ENCODE data around the gene CHST12.
A peak's percentile ranks its signal among the peaks of the same experiment; 100 is the strongest.
"Not testable (repeated sequence)": the region's sequence is repeated elsewhere in the genome, so short reads cannot be mapped to it uniquely, and the experiment has no call there.

The CHST12 gene

DNA sequence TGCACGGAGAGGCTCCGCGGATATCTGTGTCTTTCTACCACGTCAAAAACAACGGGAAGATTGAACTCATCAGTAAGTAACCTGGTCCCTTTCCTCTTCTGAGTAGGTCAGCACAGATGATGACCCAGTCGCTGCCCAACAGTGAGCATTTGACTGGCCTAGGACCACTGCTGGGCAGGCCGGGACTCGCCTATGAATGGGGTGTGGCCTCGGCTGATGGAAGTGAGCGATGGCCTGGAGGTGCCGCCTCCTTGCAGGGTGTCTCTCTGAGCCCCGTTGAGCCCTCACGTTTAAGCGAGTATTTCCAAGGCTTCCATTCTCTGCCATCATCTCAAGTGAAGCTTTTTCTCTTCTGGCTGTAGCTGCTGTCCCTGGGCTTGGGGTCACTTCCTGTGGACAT, 30.7 kb upstream of the CHST12 start:
- Mint-ChIP-seq H3K4me3 (no peak overlapping the region), H3K27me3 (no peaks in the 10 kb centered on the region), H3K36me3 (peaks cover 36% of the 10 kb centered on the region), H3K9me3 (no peaks in the 10 kb centered on the region), H3K4me1 (peaks cover 3% of the 10 kb centered on the region), H3K27ac (no peak overlapping the region)
- no peak for ATAC-seq (ENCODE audit: low read depth)
- DNase-seq (ENCODE audit: low spot score in 2 of 2), result no peak

DNA sequence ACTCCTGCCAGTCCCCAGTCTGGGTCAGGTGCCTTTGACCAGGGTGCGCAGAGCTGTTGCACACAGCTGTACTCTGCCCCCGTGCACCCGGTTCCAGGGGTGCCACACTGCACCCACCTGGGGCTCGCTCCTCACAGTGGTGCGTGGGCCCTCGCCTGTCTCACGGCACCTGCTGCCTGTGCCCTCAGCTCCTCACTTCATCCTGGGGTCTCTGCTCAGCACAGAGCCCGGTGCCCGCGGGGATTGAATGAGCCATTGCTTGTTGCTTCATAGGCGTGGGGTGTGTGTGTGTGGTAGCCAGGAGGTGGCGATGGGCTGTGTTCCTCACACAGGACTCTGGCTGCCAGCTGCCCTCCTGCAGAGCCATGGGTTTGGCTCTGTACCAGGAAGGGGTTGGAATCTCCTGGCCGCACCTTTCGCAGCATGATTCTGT, 30.3 kb upstream of the CHST12 start:
- Mint-ChIP-seq H3K27ac (no peak overlapping the region), H3K9me3 (no peaks in the 10 kb centered on the region), H3K27me3 (no peaks in the 10 kb centered on the region), H3K4me1 (peaks cover 4% of the 10 kb centered on the region), H3K4me3 (no peak overlapping the region), H3K36me3 (peaks cover 37% of the 10 kb centered on the region)
- DNase-seq (ENCODE audit: low spot score in 2 of 2), result no peak
- no peak for ATAC-seq (ENCODE audit: low read depth)

DNA sequence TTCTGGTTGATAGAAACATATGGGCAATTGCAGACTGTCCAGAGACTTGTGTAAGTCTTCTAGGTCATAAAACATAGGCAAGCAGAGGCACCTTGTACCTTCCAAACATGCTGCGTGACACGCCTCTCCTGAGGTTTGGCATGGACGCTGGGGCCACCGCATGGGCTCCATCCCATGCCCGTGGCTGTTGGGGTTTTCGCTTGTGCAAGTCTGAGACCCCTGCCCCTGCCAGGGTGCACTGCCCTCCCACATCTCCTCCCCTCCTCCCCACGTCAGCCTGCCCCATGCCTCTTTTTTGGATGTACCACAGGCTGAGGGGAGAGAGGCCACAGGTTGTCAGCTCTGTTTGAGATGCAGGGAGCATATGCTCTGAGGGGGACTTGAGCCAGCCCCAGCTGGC, 29.8 kb upstream of the CHST12 start:
- Mint-ChIP-seq H3K9me3 (no peaks in the 10 kb centered on the region), H3K27me3 (no peaks in the 10 kb centered on the region), H3K27ac (no peak overlapping the region), H3K4me1 (peaks cover 6% of the 10 kb centered on the region), H3K36me3 (peaks cover 41% of the 10 kb centered on the region), H3K4me3 (no peak overlapping the region)
- no peak for DNase-seq (ENCODE audit: low spot score in 2 of 2)
- no peak for ATAC-seq (ENCODE audit: low read depth)

DNA sequence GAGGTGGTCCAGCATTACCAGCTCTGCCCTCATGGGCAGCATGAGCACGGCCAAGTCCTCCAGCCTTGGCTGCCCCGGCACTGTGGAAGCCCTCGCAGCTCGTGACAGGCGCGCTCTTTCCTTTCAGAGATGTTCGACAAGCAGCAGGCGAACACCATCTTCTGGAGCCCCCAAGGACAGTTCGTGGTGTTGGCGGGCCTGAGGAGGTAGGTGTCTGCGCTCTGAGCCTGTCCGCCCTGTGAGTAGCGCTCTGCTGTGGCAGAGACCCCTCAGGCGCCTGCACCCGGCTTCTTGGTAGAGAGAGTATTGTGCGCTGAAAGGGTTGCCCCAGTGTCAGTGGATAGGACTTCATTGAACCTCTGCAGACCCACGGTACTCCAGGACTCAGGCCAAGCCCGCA, 29.0 kb upstream of the CHST12 start:
- Mint-ChIP-seq H3K9me3 (no peaks in the 10 kb centered on the region), H3K4me3 (no peak overlapping the region), H3K36me3 (peaks cover 36% of the 10 kb centered on the region), H3K27ac (no peak overlapping the region), H3K27me3 (no peaks in the 10 kb centered on the region), H3K4me1 (peaks cover 6% of the 10 kb centered on the region)
- no peak for DNase-seq (ENCODE audit: low spot score in 2 of 2)
- ATAC-seq (ENCODE audit: low read depth), result no peak

DNA sequence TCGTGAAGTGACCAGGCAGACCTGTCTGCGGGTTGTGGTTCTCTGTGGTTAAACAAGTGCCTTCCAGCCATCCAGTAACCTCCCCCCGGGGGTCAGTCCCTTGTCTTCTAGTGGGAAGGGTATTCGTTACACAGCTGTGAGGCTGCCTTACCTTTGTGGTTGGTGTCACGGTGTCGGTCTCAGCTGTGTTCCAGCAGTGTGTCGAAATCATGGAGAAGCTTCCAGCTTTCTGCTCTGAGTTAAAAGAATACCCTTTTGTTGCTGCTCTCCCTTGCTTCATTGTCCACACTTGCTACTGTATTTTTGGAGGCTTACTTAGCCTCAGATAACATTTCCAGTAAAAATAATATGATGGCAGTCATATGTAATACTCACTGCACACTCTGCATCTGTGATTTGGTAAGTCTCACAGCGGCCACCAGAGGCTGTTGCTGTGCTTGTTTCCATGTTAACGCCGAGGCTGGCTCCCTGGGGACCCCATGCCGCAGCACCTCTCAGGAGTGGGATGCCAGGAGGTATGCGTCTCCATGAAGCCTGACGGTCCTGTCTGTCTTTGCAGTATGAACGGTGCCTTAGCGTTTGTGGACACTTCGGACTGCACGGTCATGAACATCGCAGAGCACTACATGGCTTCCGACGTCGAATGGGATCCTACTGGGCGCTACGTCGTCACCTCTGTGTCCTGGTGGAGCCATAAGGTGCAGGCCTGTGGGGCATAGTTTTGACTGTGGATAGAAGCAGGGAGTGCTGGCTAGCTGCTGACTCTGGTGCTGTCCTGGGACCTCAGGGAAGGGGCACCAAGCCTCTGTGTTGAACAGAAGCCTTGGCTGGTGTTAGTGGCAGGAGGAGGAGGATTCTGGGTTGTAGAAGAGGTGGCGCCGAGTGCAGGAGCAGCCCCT, 28.3 kb upstream of the CHST12 start:
- DNase-seq (ENCODE audit: low spot score in 2 of 2) (no peak), ATAC-seq (ENCODE audit: low read depth) (no peak)
- Mint-ChIP-seq H3K4me3 (no peak overlapping the region), H3K36me3 (peaks cover 40% of the 10 kb centered on the region), H3K4me1 (peaks cover 6% of the 10 kb centered on the region), H3K27me3 (no peaks in the 10 kb centered on the region), H3K27ac (no peak overlapping the region), H3K9me3 (no peaks in the 10 kb centered on the region)

DNA sequence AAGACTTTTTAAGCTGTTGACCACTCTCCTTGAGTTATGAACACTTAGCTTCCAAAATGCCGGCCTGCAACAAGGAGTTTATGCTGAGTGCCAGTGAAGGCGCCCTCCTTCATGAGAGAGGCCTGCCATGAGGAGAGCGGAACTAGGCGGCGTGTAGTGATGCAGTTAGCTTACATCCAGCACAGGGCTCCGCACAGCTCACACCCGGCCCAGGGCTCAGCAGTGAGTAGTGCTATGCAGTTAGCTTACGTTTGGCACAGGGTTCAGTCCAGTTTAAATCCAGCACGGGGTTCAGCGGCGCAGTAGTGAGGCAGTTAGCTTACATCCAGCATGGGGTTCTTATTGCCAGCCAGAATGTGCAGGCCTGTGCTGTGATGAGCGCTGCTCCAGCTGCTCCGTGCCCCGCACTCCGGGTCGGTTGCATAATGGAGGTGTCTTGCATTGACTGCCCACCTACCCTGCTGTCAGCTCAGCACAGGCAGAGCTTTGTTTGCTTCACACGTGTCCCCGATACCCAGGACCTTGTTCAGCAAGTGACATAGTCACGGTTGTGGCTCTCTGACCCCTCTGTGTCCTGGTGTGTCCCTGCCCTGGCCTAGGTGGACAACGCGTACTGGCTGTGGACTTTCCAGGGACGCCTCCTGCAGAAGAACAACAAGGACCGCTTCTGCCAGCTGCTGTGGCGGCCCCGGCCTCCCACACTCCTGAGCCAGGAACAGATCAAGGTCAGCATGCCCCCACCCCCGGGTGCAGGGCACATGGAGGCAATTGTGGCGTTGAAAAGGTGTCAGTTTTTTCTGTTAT, 26.9 kb upstream of the CHST12 start:
- ATAC-seq (ENCODE audit: low read depth), result no peak
- peaks cover 6% of the 10 kb centered on the region for H3K4me1 Mint-ChIP-seq
- no peaks in the 10 kb centered on the region for H3K9me3 Mint-ChIP-seq
- peaks cover 48% of the 10 kb centered on the region for H3K36me3 Mint-ChIP-seq
- H3K4me3 Mint-ChIP-seq, result no peak overlapping the region
- DNase-seq (ENCODE audit: low spot score in 2 of 2), result no peak
- no peaks in the 10 kb centered on the region for H3K27me3 Mint-ChIP-seq
- H3K27ac Mint-ChIP-seq, result no peak overlapping the region

DNA sequence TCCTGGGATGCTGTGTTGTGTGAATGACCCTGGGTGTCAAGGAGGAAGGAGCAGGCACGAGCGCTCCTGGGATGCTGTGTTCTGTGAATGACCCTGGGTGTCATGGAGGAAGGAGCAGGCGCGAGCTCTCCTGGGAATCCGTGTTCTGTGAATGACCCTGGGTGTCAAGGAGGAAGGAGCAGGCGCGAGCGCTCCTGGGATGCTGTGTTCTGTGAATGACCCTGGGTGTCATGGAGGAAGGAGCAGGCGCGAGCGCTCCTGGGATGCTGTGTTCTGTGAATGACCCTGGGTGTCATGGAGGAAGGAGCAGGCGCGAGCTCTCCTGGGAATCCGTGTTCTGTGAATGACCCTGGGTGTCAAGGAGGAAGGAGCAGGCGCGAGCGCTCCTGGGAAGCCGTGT, 25.9 kb upstream of the CHST12 start:
- not testable (repeated sequence) for DNase-seq (ENCODE audit: low spot score in 2 of 2)

DNA sequence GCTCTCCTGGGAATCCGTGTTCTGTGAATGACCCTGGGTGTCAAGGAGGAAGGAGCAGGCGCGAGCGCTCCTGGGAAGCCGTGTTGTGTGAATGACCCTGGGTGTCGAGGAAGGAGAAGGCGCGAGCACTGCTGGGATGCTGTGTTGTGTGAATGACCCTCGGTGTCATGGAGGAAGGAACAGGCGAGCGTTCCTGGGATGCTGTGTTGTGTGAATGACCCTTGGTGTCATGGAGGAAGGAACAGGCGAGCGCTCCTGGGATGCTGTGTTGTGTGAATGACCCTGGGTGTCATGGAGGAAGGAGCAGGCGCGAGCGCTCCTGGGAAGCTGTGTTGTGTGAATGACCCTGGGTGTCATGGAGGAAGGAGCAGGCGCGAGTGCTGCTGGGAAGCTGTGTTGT, 25.3 kb upstream of the CHST12 start:
- ATAC-seq (ENCODE audit: low read depth); H3K4me1 Mint-ChIP-seq; DNase-seq (ENCODE audit: low spot score in 2 of 2); H3K9me3 Mint-ChIP-seq; H3K27me3 Mint-ChIP-seq; H3K4me3 Mint-ChIP-seq: not testable (repeated sequence)
- Mint-ChIP-seq H3K27ac (peak overlapping the region; percentile 25), H3K36me3 (peaks cover 40% of the 10 kb centered on the region)

More for the DNA sequence above, 25.9 kb upstream of the CHST12 start:
- not testable (repeated sequence) for H3K27me3 Mint-ChIP-seq; ATAC-seq (ENCODE audit: low read depth); H3K9me3 Mint-ChIP-seq; H3K4me3 Mint-ChIP-seq; H3K4me1 Mint-ChIP-seq; H3K27ac Mint-ChIP-seq
- peaks cover 42% of the 10 kb centered on the region for H3K36me3 Mint-ChIP-seq

DNA sequence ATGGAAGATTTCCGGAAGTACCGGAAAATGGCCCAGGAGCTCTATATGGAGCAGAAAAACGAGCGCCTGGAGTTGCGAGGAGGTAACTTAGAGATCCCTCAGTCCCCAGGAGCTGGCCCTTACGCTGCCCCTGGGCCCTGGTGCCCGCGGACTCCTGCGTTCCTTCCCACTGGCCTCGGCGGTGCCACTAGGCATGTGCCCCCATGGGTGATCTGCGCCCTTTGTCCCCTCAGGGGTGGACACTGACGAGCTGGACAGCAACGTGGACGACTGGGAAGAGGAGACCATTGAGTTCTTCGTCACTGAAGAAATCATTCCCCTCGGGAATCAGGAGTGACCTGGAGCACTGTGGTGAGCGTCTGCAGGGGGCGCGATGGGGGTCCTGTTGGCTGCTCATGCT, 24.2 kb upstream of the CHST12 start:
- Mint-ChIP-seq H3K36me3 (peaks cover 40% of the 10 kb centered on the region), H3K4me1 (peaks cover 6% of the 10 kb centered on the region), H3K4me3 (no peak overlapping the region), H3K27ac (peak overlapping the region; percentile 25), H3K27me3 (no peaks in the 10 kb centered on the region), H3K9me3 (no peaks in the 10 kb centered on the region)
- no peak for DNase-seq (ENCODE audit: low spot score in 2 of 2)
- ATAC-seq (ENCODE audit: low read depth), result no peak

DNA sequence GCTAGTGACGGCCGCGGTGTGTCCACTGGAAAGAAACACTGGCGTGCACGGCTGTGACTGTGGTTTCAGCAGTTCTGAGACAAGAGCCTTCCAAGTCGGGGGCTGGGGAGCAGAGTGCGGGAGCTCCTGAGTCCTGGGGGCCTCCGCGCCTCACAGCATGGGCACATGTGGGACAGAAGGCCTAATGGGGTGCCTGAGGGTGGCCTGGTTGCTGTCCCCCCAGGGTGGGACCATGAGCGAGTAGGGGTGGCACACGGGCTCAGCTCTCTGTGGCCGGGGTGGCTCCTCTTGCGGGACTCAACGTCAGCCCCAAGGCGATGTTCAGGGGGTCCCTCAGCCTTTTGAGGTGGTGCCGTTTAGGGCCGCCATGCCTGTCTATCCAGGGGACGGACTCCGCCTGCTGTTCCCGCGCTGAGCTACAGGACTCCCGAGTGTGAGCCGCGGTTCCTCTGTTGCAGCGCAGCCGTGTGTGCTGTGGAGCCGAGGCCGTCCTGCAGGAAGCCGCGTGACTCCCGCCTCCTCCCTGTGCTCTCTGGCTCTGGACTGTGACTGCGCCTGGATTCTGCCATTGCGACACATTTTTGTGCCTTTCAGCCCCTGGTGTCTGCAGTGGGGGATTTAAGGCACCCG, 23.5 kb upstream of the CHST12 start:
- H3K4me1 Mint-ChIP-seq, result peaks cover 6% of the 10 kb centered on the region
- ATAC-seq (ENCODE audit: low read depth) (no peak), DNase-seq (ENCODE audit: low spot score in 2 of 2) (no peak)
- H3K27ac Mint-ChIP-seq, result no peak overlapping the region
- no peak overlapping the region for H3K4me3 Mint-ChIP-seq
- H3K27me3 Mint-ChIP-seq, result no peaks in the 10 kb centered on the region
- H3K9me3 Mint-ChIP-seq, result no peaks in the 10 kb centered on the region
- peaks cover 38% of the 10 kb centered on the region for H3K36me3 Mint-ChIP-seq

DNA sequence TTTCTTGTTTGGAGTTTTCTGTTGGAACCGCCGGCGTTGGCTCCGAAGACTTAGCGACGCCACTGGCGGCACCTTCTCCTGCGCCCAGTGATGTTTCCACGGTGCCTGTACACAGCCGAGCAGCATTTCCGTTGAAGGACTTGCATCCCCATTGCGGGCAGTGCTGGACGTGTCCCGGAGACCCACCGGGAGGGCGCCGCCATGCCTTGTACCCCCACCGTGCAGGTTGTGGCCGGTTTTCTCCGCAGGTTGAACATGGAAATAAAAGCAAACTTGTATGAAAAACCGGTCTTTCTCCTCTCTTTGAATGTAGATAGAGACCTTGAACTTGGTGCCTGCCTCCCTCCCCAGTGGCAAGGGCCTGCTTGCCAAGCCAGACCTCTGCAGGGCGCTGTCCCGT, 22.9 kb upstream of the CHST12 start:
- Mint-ChIP-seq H3K9me3 (no peaks in the 10 kb centered on the region), H3K36me3 (peaks cover 33% of the 10 kb centered on the region), H3K27me3 (no peaks in the 10 kb centered on the region), H3K4me3 (no peak overlapping the region), H3K27ac (no peak overlapping the region), H3K4me1 (peaks cover 6% of the 10 kb centered on the region)
- ATAC-seq (ENCODE audit: low read depth) (no peak), DNase-seq (ENCODE audit: low spot score in 2 of 2) (no peak)

DNA sequence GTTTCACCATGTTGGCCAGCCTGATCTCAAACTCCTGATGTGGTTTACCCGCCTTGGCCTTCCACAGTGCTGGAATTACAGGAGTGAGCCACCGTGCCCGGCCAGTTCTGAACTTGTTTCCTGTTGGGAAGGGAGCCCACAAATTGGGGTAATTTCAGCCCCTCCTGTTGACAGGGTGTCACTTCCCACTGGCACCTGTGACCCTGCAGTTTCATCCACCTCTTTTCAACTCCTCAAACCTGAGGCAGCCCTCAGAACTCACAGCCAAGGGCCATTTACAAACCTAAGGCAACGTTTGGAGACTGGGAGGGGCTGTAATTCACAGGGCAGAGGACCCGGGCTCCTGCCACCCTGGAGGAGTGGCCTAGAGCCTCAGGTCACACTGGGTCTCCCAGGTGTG, 22.2 kb upstream of the CHST12 start:
- H3K36me3 Mint-ChIP-seq, result peaks cover 31% of the 10 kb centered on the region
- no peak overlapping the region for H3K4me3 Mint-ChIP-seq
- H3K9me3 Mint-ChIP-seq, result no peaks in the 10 kb centered on the region

DNA sequence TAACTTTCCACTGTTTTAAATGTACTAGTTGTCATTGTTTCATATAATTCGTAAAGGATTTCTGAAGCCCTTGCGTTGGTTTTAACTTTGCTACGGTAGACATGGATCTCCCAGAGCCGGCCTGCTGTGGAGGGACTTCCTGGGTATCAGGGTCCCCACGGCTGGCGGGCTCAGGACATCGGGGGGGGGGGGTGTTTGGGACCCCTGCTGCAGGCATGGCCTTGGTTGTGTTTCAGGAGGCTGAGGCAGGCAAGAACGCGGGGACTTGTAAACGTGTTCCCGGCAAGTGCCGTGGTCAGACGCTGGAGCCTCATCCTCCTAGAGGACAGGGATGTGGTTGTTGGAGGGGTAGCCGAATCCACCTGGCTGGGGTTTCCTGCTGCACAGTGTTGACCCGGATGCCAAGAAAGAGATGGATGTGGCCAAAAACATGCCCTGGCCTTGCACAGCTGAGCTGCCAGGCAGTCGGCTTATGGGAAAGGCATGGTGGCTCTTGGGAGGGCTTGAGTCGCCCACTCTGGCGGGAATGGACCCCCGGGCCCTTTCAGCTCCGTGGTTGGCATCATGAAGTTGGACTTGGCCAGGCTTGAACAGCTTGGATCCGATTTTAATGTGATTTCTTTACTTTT, 21.4 kb upstream of the CHST12 start:
- Mint-ChIP-seq H3K4me1 (peaks cover 6% of the 10 kb centered on the region), H3K9me3 (no peaks in the 10 kb centered on the region), H3K4me3 (no peak overlapping the region), H3K27ac (no peak overlapping the region), H3K27me3 (no peaks in the 10 kb centered on the region), H3K36me3 (peaks cover 28% of the 10 kb centered on the region)
- DNase-seq (ENCODE audit: low spot score in 2 of 2) (no peak), ATAC-seq (ENCODE audit: low read depth) (no peak)

More for the DNA sequence above, 22.2 kb upstream of the CHST12 start:
- no peaks in the 10 kb centered on the region for H3K27me3 Mint-ChIP-seq
- DNase-seq (ENCODE audit: low spot score in 2 of 2), result no peak
- H3K27ac Mint-ChIP-seq, result no peak overlapping the region
- ATAC-seq (ENCODE audit: low read depth), result no peak
- H3K4me1 Mint-ChIP-seq, result peaks cover 6% of the 10 kb centered on the region
